Central memory CD8-positive, alpha-beta T cell (primary cell): ENCODE data around the gene ELOVL1.

ENCODE experiments used
- ATAC-seq: fragments of 150-1000 bp; cut with Tn5 transposase; replicated peaks from 2 replicates; pipeline ENCODE4 v1.10.0; 2022; ENCODE audit warnings: mild to moderate bottlenecking, moderate FRiP score, moderate number of reproducible peaks; ENCODE audit not compliant: poor library complexity, severe bottlenecking; ENCODE audit errors: extremely low read depth
- DNase-seq, 2 donors: peaks; one replicate each; pipeline ENCODE4 v3.0.0; 2021; ENCODE audit warnings: low spot score in 2 of 2
- H3K27ac Mint-ChIP-seq: one replicate; pipeline ENCODE4 v1.8.0; 2022; ENCODE audit warnings: low read depth, mild to moderate bottlenecking, moderate library complexity, mixed read lengths
- H3K27me3 Mint-ChIP-seq: one replicate; pipeline ENCODE4 v1.8.0; 2022; ENCODE audit warnings: mixed read lengths
- H3K36me3 Mint-ChIP-seq: one replicate; pipeline ENCODE4 v1.8.0; 2022; ENCODE audit warnings: mild to moderate bottlenecking, moderate library complexity, mixed read lengths; ENCODE audit not compliant: insufficient read depth
- H3K4me1 Mint-ChIP-seq: one replicate; pipeline ENCODE4 v1.8.0; 2022; ENCODE audit warnings: mixed read lengths
- H3K4me3 Mint-ChIP-seq: one replicate; pipeline ENCODE4 v1.8.0; 2022; ENCODE audit warnings: mild to moderate bottlenecking, moderate library complexity, mixed read lengths
- H3K9me3 Mint-ChIP-seq: one replicate; pipeline ENCODE4 v1.8.0; 2022; ENCODE audit warnings: mixed read lengths

Gene ELOVL1

GRCh38 chr1:43395523-43395922 lies 27.7 kb upstream of the ELOVL1 start:
- H3K9me3 Mint-ChIP-seq = no peaks in the 10 kb centered on the region
- DNase-seq = no peak
- peaks cover 56% of the 10 kb centered on the region for H3K4me1 Mint-ChIP-seq

GRCh38 chr1:43392702-43393101 lies 24.9 kb upstream of the ELOVL1 start:
- peaks cover 59% of the 10 kb centered on the region for H3K4me1 Mint-ChIP-seq
- H3K4me3 Mint-ChIP-seq = no peak overlapping the region
- peaks cover 19% of the 10 kb centered on the region for H3K36me3 Mint-ChIP-seq

More at GRCh38 chr1:43395523-43395922, 27.7 kb upstream of the ELOVL1 start:
- no peak for ATAC-seq
- Mint-ChIP-seq H3K27me3 (no peaks in the 10 kb centered on the region), H3K27ac (no peak overlapping the region), H3K36me3 (peaks cover 15% of the 10 kb centered on the region), H3K4me3 (no peak overlapping the region)

GRCh38 chr1:43389326-43390313 lies 21.8 kb upstream of the ELOVL1 start, which contains the start of the genes MED8 and SZT2:
TSS of gene MED8 (minus strand) at chr1:43389800. CDS start at chr1:43389764, 36 bp downstream.
TSS of gene SZT2 (plus strand) at chr1:43389899. CDS start at chr1:43389969, 70 bp downstream.
- peak within 1 kb of the TSS; percentile 100 for H3K4me3 Mint-ChIP-seq
- H3K27ac Mint-ChIP-seq = peak within 1 kb of the TSS; percentile 100
- peak; percentile 96 for ATAC-seq
- H3K27me3 Mint-ChIP-seq = no peaks in the 10 kb centered on the region
- H3K9me3 Mint-ChIP-seq = no peaks in the 10 kb centered on the region
- H3K4me1 Mint-ChIP-seq = peaks cover 44% of the 10 kb centered on the region
- DNase-seq = peak; percentile 83 to 89
- peaks cover 25% of the 10 kb centered on the region for H3K36me3 Mint-ChIP-seq

More at GRCh38 chr1:43392702-43393101, 24.9 kb upstream of the ELOVL1 start:
- H3K9me3 Mint-ChIP-seq = no peaks in the 10 kb centered on the region
- DNase-seq (no peak), ATAC-seq (no peak)
- H3K27me3 Mint-ChIP-seq = no peaks in the 10 kb centered on the region
- H3K27ac Mint-ChIP-seq = no peak overlapping the region

GRCh38 chr1:43388613-43389012 lies 20.8 kb upstream of the ELOVL1 start:
- no peak for ATAC-seq
- H3K9me3 Mint-ChIP-seq = no peaks in the 10 kb centered on the region
- peak overlapping the region; percentile 17 for H3K27ac Mint-ChIP-seq
- no peaks in the 10 kb centered on the region for H3K27me3 Mint-ChIP-seq
- H3K36me3 Mint-ChIP-seq = peaks cover 27% of the 10 kb centered on the region
- peak overlapping the region; percentile 100 for H3K4me3 Mint-ChIP-seq
- no peak for DNase-seq
- peaks cover 40% of the 10 kb centered on the region for H3K4me1 Mint-ChIP-seq

- Mint-ChIP-seq H3K4me1 (peaks cover 35% of the 10 kb centered on the region), H3K4me3 (peak overlapping the region; percentile 100), H3K27me3 (no peaks in the 10 kb centered on the region), H3K36me3 (peaks cover 29% of the 10 kb centered on the region), H3K9me3 (no peaks in the 10 kb centered on the region), H3K27ac (peak overlapping the region; percentile 17)
- DNase-seq (no peak), ATAC-seq (no peak)
Measured at GRCh38 chr1:43387976-43388599, 20.3 kb upstream of the ELOVL1 start.

GRCh38 chr1:43386676-43387075 lies 18.9 kb upstream of the ELOVL1 start:
- Mint-ChIP-seq H3K9me3 (no peaks in the 10 kb centered on the region), H3K4me3 (no peak overlapping the region), H3K36me3 (peaks cover 29% of the 10 kb centered on the region), H3K27ac (no peak overlapping the region), H3K27me3 (no peaks in the 10 kb centered on the region), H3K4me1 (peaks cover 29% of the 10 kb centered on the region)
- no peak for ATAC-seq
- DNase-seq = no peak

GRCh38 chr1:43383449-43383848 lies 15.6 kb upstream of the ELOVL1 start:
- no peak for DNase-seq
- H3K27me3 Mint-ChIP-seq = no peaks in the 10 kb centered on the region
- ATAC-seq = no peak
- H3K36me3 Mint-ChIP-seq = peaks cover 25% of the 10 kb centered on the region
- no peak overlapping the region for H3K4me3 Mint-ChIP-seq
- peaks cover 11% of the 10 kb centered on the region for H3K4me1 Mint-ChIP-seq
- H3K9me3 Mint-ChIP-seq = no peaks in the 10 kb centered on the region
- no peak overlapping the region for H3K27ac Mint-ChIP-seq

- Mint-ChIP-seq H3K27ac (no peak overlapping the region), H3K36me3 (peaks cover 25% of the 10 kb centered on the region), H3K4me1 (no peaks in the 10 kb centered on the region), H3K27me3 (no peaks in the 10 kb centered on the region), H3K4me3 (no peak overlapping the region), H3K9me3 (no peaks in the 10 kb centered on the region)
- no peak for DNase-seq
- no peak for ATAC-seq
Measured at GRCh38 chr1:43382027-43382779, 14.4 kb upstream of the ELOVL1 start.

- no peak overlapping the region for H3K27ac Mint-ChIP-seq
- no peaks in the 10 kb centered on the region for H3K27me3 Mint-ChIP-seq
- ATAC-seq (no peak), DNase-seq (no peak)
- H3K4me1 Mint-ChIP-seq = no peaks in the 10 kb centered on the region
- H3K9me3 Mint-ChIP-seq = no peaks in the 10 kb centered on the region
- peaks cover 23% of the 10 kb centered on the region for H3K36me3 Mint-ChIP-seq
- H3K4me3 Mint-ChIP-seq = no peak overlapping the region
Measured at GRCh38 chr1:43381612-43382011, 13.8 kb upstream of the ELOVL1 start.

- H3K9me3 Mint-ChIP-seq = no peaks in the 10 kb centered on the region
- H3K4me1 Mint-ChIP-seq = peaks cover 6% of the 10 kb centered on the region
- peaks cover 11% of the 10 kb centered on the region for H3K36me3 Mint-ChIP-seq
- DNase-seq (no peak), ATAC-seq (no peak)
- H3K27me3 Mint-ChIP-seq = no peaks in the 10 kb centered on the region
- no peak overlapping the region for H3K4me3 Mint-ChIP-seq
- peak overlapping the region; percentile 36 for H3K27ac Mint-ChIP-seq
Measured at GRCh38 chr1:43379476-43379875, 11.7 kb upstream of the ELOVL1 start.

GRCh38 chr1:43377831-43378230 lies 10.0 kb upstream of the ELOVL1 start:
- H3K36me3 Mint-ChIP-seq = peaks cover 2% of the 10 kb centered on the region
- ATAC-seq (no peak), DNase-seq (no peak)
- H3K9me3 Mint-ChIP-seq = no peaks in the 10 kb centered on the region
- no peak overlapping the region for H3K27ac Mint-ChIP-seq
- H3K27me3 Mint-ChIP-seq = no peaks in the 10 kb centered on the region
- H3K4me1 Mint-ChIP-seq = peaks cover 6% of the 10 kb centered on the region
- no peak overlapping the region for H3K4me3 Mint-ChIP-seq

- H3K36me3 Mint-ChIP-seq = peaks cover 2% of the 10 kb centered on the region
- H3K27ac Mint-ChIP-seq = no peak overlapping the region
- DNase-seq (no peak), ATAC-seq (no peak)
- H3K27me3 Mint-ChIP-seq = no peaks in the 10 kb centered on the region
- H3K4me1 Mint-ChIP-seq = peaks cover 6% of the 10 kb centered on the region
- H3K9me3 Mint-ChIP-seq = no peaks in the 10 kb centered on the region
- no peak overlapping the region for H3K4me3 Mint-ChIP-seq
Measured at GRCh38 chr1:43376723-43377235, 9.0 kb upstream of the ELOVL1 start.
